Kidney epithelial cell (primary cell): ENCODE measurements around the gene CYSTM1. TPM values are rescaled to one million over a fixed set of nuclear protein-coding genes. Genes with fewer than 3 reads are reported as not detected.

Experiments
- DNase-seq: peaks from one replicate; pipeline ENCODE4 v3.0.0-alpha.2; 2010; ENCODE audit warnings: low read depth
- H3K27me3 ChIP-seq: 2 replicates; pipeline ENCODE4 v1.6.0; 2011; ENCODE audit warnings: low read length; ENCODE audit not compliant: control insufficient read depth, insufficient read depth
- H3K36me3 ChIP-seq: 2 replicates; pipeline ENCODE4 v1.5.1; 2011; ENCODE audit warnings: low read length; ENCODE audit not compliant: control insufficient read depth, insufficient read depth
- H3K4me3 ChIP-seq: 2 replicates; pipeline ENCODE4 v1.5.1; 2011; ENCODE audit warnings: low read depth, mild to moderate bottlenecking, control low read depth, low read length
- total RNA-seq: library from RNA; depleted of rRNA; stranded (reverse); fragments of >200 nt; gene quantifications from 2 replicates; pipeline ENCODE4 v1.2.3, GENCODE V29; 2015
- TF ChIP-seq, protein P1 (sequence below): IDR thresholded peaks from 2 replicates; pipeline ENCODE4 v1.5.1; 2011; ENCODE audit warnings: mild to moderate bottlenecking, moderate library complexity, low read length, control low read depth, inconsistent platforms; ENCODE audit not compliant: insufficient read depth, poor library complexity, severe bottlenecking

CYSTM1 gene
- total RNA-seq, 1 donor from 2014 or later = 176 TPM

DNA sequence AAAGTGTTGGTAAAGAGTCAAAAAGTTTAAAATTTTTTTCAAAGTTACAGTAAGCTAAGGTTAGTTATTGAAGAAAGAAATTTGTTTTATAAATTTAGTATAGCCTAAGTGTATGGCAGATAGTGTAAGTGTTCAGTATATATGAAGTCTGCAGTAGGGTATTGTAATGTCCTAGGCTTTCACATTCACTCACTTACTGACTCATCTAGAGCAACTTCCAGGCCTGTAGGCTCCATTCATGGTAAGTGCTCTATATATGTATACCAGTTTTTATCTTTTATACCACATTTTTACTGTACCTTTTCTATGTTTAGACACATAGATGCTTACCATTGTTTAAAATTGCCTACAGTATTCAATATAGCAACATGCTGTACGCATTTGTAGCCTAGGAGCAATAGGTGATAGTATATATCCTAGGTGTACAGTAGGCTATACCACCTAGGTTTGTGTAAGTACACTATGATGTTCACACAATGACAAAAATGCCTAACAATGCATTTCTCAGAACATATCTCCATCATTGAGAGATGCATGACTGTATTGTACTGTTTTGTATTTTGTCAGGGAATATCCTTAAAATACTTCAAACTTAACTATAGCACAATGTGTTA, 38.5 kb downstream of the CYSTM1 start:
- no peak for DNase-seq
- H3K27me3 ChIP-seq = no peaks in the 10 kb centered on the region
- H3K4me3 ChIP-seq = no peak overlapping the region
- TF ChIP-seq, protein P1, sequence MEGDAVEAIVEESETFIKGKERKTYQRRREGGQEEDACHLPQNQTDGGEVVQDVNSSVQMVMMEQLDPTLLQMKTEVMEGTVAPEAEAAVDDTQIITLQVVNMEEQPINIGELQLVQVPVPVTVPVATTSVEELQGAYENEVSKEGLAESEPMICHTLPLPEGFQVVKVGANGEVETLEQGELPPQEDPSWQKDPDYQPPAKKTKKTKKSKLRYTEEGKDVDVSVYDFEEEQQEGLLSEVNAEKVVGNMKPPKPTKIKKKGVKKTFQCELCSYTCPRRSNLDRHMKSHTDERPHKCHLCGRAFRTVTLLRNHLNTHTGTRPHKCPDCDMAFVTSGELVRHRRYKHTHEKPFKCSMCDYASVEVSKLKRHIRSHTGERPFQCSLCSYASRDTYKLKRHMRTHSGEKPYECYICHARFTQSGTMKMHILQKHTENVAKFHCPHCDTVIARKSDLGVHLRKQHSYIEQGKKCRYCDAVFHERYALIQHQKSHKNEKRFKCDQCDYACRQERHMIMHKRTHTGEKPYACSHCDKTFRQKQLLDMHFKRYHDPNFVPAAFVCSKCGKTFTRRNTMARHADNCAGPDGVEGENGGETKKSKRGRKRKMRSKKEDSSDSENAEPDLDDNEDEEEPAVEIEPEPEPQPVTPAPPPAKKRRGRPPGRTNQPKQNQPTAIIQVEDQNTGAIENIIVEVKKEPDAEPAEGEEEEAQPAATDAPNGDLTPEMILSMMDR = no peak
- no peaks in the 10 kb centered on the region for H3K36me3 ChIP-seq

DNA sequence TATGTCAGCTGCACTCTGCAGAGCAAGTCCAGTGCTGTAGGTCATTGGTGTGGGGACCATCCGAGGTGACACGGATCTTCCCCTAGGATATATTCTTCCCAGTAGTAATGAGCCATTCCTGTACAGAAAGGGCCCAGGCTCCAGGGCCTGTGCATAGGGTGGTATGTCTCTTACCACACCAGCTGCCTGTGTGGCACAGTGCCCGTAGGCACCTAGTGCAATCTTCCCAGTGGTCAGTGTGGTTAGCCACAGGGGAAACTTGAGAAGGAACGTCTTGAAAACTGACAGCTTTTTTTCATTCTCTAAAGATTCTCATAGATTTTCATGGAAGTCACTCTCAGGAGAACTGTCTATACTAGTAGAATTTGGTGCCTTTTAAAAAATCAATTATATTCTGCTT, 39.8 kb downstream of the CYSTM1 start:
- peak; percentile 69 for DNase-seq
- TF ChIP-seq, protein P1 = no peak
- Histone ChIP-seq H3K4me3 (no peak overlapping the region), H3K27me3 (no peaks in the 10 kb centered on the region), H3K36me3 (no peaks in the 10 kb centered on the region)

DNA sequence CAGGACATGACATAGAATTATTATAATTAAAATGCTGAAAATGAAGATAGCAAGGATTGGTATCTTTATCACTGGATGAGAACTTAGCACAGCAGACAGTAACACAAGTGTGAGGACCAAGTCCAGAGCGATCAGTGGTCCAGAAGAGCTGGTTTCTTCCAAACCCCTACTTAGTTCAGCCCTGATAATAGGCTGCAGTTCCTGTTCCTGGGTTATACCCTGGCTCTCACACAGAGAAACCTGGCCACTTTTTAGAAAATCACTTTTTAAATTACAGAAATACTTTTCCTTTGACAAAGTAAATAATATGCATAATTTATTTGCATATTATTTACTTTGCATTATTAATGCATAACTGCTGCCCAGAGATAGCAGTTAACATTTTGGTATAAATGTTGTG, 40.3 kb downstream of the CYSTM1 start:
- TF ChIP-seq, protein P1 = no peak
- Histone ChIP-seq H3K36me3 (no peaks in the 10 kb centered on the region), H3K4me3 (no peak overlapping the region), H3K27me3 (no peaks in the 10 kb centered on the region)
- DNase-seq = no peak

DNA sequence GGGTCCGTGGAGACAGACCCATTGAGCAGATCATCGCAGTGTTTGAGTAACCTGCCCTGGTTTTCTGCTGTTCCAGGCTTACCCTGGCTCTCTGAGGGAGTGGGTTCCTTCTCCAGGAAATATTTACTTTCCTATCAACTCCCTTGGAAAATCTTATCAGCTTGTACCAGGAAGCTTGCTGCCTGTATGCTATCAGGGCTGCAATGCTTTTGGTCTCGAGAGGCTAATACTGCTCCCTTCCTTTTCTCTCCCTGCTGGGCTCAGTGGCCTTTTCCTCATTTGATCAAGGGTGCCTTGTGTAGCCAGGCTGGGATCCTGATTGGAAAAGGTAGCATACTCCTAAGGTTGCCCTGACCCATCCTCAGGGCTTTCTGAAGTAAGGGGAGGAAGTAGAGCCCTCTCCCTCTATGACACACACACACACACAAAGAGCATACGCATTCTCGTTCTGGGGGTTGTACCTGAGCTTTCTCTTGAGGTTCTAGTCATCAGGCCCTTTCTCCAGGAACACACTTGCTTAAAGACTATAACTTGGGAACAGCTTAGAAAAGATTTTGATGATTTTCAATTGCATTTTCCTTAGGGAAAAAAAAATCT, 41.6 kb downstream of the CYSTM1 start:
- H3K36me3 ChIP-seq = no peaks in the 10 kb centered on the region
- H3K27me3 ChIP-seq = no peaks in the 10 kb centered on the region
- H3K4me3 ChIP-seq = no peak overlapping the region
- no peak for DNase-seq
- TF ChIP-seq, protein P1 = no peak

DNA sequence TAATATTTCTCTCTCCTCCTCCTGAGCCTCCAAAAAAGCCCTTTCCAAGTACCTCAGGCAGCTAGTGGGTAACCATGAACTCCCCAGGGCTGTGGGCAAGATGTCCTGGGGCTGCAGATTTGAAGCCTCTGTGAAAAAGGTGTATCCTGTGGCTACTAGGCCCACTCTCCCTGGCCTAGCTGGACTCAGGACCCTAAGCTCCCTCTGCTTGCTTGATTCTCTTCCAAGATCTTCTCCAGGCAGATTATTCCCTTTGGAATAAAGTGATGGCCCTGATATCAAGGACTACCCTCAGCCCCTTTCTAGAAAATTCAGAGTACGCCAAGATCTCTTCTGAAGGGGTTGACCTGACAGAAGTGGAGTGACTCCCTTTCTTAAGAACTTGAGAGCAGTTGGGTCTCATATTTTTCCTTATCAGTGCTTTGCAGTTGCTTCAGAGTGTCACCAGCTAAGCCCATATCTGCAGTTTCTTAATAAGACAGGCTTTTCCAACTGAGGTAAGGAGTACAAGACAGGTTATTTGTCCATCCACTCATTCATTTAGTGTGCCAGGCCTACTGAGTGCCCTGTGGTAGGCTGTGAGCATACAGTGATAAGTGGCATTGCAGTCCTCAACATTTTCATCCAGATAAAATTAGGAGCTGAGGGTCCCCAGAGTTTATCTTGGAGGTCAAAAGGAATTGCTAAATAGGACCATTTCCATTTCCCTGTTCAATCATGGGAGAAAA, 42.5 kb downstream of the CYSTM1 start:
- no peaks in the 10 kb centered on the region for H3K27me3 ChIP-seq
- DNase-seq = no peak
- H3K4me3 ChIP-seq = no peak overlapping the region
- no peaks in the 10 kb centered on the region for H3K36me3 ChIP-seq
- TF ChIP-seq, protein P1 = no peak
